H9 (cell line): ENCODE measurements around the gene CC2D1A. TPM values are rescaled to one million over a fixed set of nuclear protein-coding genes. Genes with fewer than 3 reads are reported as not detected.

Experiments used
- DNase-seq: peaks from one replicate; pipeline ENCODE4 v3.0.0-alpha.2; 2017
- H2AFZ ChIP-seq: one replicate; pipeline ENCODE4 v1.6.1; 2013; ENCODE audit warnings: mild to moderate bottlenecking, low read length, control low read depth, moderate library complexity
- H2AK5ac ChIP-seq: 2 replicates; pipeline ENCODE4 v1.6.1; 2013; ENCODE audit warnings: low read length, control low read depth, mixed read lengths; ENCODE audit not compliant: insufficient read length
- H2BK120ac ChIP-seq: one replicate; pipeline ENCODE4 v1.6.1; 2013; ENCODE audit warnings: low read depth, mild to moderate bottlenecking, low read length, control low read depth, inconsistent platforms; ENCODE audit not compliant: poor library complexity, severe bottlenecking
- H2BK12ac ChIP-seq: 2 replicates; pipeline ENCODE4 v1.6.1; 2013; ENCODE audit warnings: low read length, control low read depth, mixed read lengths, low read depth; ENCODE audit not compliant: insufficient read length
- H2BK15ac ChIP-seq: 2 replicates; pipeline ENCODE4 v1.6.1; 2013; ENCODE audit warnings: low read depth, low read length, control low read depth
- H2BK20ac ChIP-seq: one replicate; pipeline ENCODE4 v1.6.1; 2013; ENCODE audit warnings: low read depth, mild to moderate bottlenecking, low read length, control low read depth, inconsistent platforms; ENCODE audit not compliant: poor library complexity, severe bottlenecking
- H2BK5ac ChIP-seq: 2 replicates; pipeline ENCODE4 v1.6.1; 2013; ENCODE audit warnings: low read length, control low read depth, mixed read lengths; ENCODE audit not compliant: insufficient read length
- H3K14ac ChIP-seq: 2 replicates; pipeline ENCODE4 v1.6.1; 2013; ENCODE audit warnings: low read length, control low read depth; ENCODE audit not compliant: insufficient read depth
- H3K18ac ChIP-seq: 2 replicates; pipeline ENCODE4 v1.6.1; 2013; ENCODE audit warnings: low read depth, mild to moderate bottlenecking, mixed read lengths, low read length, control low read depth; ENCODE audit not compliant: insufficient read length
- H3K23ac ChIP-seq: 2 replicates; pipeline ENCODE4 v1.6.1; 2013; ENCODE audit warnings: low read length, control low read depth, mixed read lengths, low read depth; ENCODE audit not compliant: insufficient read length
- H3K23me2 ChIP-seq: 2 replicates; pipeline ENCODE4 v1.6.1; 2013; ENCODE audit warnings: low read depth, mild to moderate bottlenecking, mixed read lengths, low read length, control low read depth; ENCODE audit not compliant: insufficient read length, poor library complexity, severe bottlenecking
- H3K27ac ChIP-seq: 2 replicates; pipeline ENCODE4 v1.5.1; 2013; ENCODE audit warnings: low read length, control low read depth, mixed read lengths, low read depth; ENCODE audit not compliant: insufficient read length
- H3K27me3 ChIP-seq: 2 replicates; pipeline ENCODE4 v1.6.1; 2013; ENCODE audit warnings: low read length, control low read depth, inconsistent platforms; ENCODE audit not compliant: insufficient read depth
- H3K4ac ChIP-seq: 2 replicates; pipeline ENCODE4 v1.6.1; 2013; ENCODE audit warnings: low read depth, mild to moderate bottlenecking, control low read depth, inconsistent platforms, low read length, moderate library complexity
- H3K4me1 ChIP-seq: 2 replicates; pipeline ENCODE4 v1.6.1; 2013; ENCODE audit warnings: low read length, control low read depth, inconsistent platforms; ENCODE audit not compliant: insufficient read depth
- H3K4me2 ChIP-seq: 2 replicates; pipeline ENCODE4 v1.6.1; 2013; ENCODE audit warnings: low read length, control low read depth, mixed read lengths; ENCODE audit not compliant: insufficient read length, insufficient read depth
- H3K56ac ChIP-seq: 2 replicates; pipeline ENCODE4 v1.6.1; 2013; ENCODE audit warnings: low read depth, mild to moderate bottlenecking, mixed read lengths, low read length, control low read depth; ENCODE audit not compliant: insufficient read length
- H3K79me1 ChIP-seq: 2 replicates; pipeline ENCODE4 v1.6.1; 2013; ENCODE audit warnings: low read depth, mild to moderate bottlenecking, moderate library complexity, low read length, control low read depth, inconsistent platforms; ENCODE audit not compliant: insufficient read depth, poor library complexity, severe bottlenecking
- H3K79me2 ChIP-seq: 2 replicates; pipeline ENCODE4 v1.6.1; 2013; ENCODE audit warnings: low read length, control low read depth, inconsistent platforms; ENCODE audit not compliant: insufficient read depth
- H3K9ac ChIP-seq: 2 replicates; pipeline ENCODE4 v1.6.1; 2013; ENCODE audit warnings: low read length, control low read depth, mixed read lengths; ENCODE audit not compliant: insufficient read length; ENCODE audit errors: extremely low read depth
- H3K9me3 ChIP-seq: one replicate; pipeline ENCODE4 v1.6.1; 2013; ENCODE audit warnings: low read depth, low read length, inconsistent platforms; ENCODE audit not compliant: control insufficient read depth
- H3T11ph ChIP-seq: one replicate; pipeline ENCODE4 v1.6.1; 2013; ENCODE audit warnings: mild to moderate bottlenecking, low read length, control low read depth, inconsistent platforms
- H4K20me1 ChIP-seq: one replicate; pipeline ENCODE4 v1.6.1; 2013; ENCODE audit not compliant: control insufficient read depth, insufficient read length, insufficient read depth
- H4K5ac ChIP-seq: 2 replicates; pipeline ENCODE4 v1.6.1; 2013; ENCODE audit warnings: low read depth, mild to moderate bottlenecking, mixed read lengths, low read length, control low read depth; ENCODE audit not compliant: insufficient read length
- H4K8ac ChIP-seq: replicated peaks from 2 replicates; pipeline ENCODE4 v1.6.1; 2013; ENCODE audit warnings: low read length, control low read depth, mixed read lengths, low read depth; ENCODE audit not compliant: insufficient read length
- H4K91ac ChIP-seq: 2 replicates; pipeline ENCODE4 v1.6.1; 2013; ENCODE audit warnings: low read depth, mild to moderate bottlenecking, moderate library complexity, mixed read lengths, low read length, control low read depth; ENCODE audit not compliant: insufficient read length
- H3K27ac Mint-ChIP-seq, 3 experiments: 2 replicates in 2 of 3; 3 replicates in 1 of 3; pipeline ENCODE4 v1.8.0; 2020 to 2021; ENCODE audit warnings: mixed read lengths in 3 of 3, mild to moderate bottlenecking in 1 of 3, moderate library complexity in 1 of 3
- H3K27me3 Mint-ChIP-seq: 2 replicates; pipeline ENCODE4 v1.8.0; 2021; ENCODE audit warnings: low read depth, mild to moderate bottlenecking, moderate library complexity, mixed read lengths
- H3K36me3 Mint-ChIP-seq, 3 experiments: 2 replicates in 2 of 3; 3 replicates in 1 of 3; pipeline ENCODE4 v1.8.0; 2020 to 2021; ENCODE audit warnings: low read depth in 3 of 3, mixed read lengths in 3 of 3; ENCODE audit not compliant: insufficient read depth in 1 of 3
- H3K4me1 Mint-ChIP-seq, 2 experiments: 2 replicates each; pipeline ENCODE4 v1.8.0; 2020; ENCODE audit warnings: mixed read lengths in 2 of 2
- H3K4me3 Mint-ChIP-seq, 2 experiments: 2 replicates in 1 of 2; 3 replicates in 1 of 2; pipeline ENCODE4 v1.8.0; 2020 to 2021; ENCODE audit warnings: mild to moderate bottlenecking in 2 of 2, mixed read lengths in 2 of 2, moderate library complexity in 1 of 2
- H3K9me3 Mint-ChIP-seq, 2 experiments: 2 replicates in 1 of 2; 3 replicates in 1 of 2; pipeline ENCODE4 v1.8.0; 2020; ENCODE audit warnings: mild to moderate bottlenecking in 2 of 2, mixed read lengths in 2 of 2, moderate library complexity in 1 of 2
- WGBS: extraction: QIAGEN DNeasy Blood & Tissue Kit; methylation state at CpG from one replicate; pipeline ENCODE4 v1.1.7; 2013; ENCODE audit warnings: missing lambda C conversion rate, low lambda C conversion rate, mixed read lengths; ENCODE audit not compliant: insufficient read length; ENCODE audit errors: extremely low coverage; 5-methylcytosine and 5-hydroxymethylcytosine counted together
- total RNA-seq: library from RNA; stranded (reverse); gene quantifications from 2 replicates; pipeline ENCODE4 v1.2.1, GENCODE V29; 2021
- TF ChIP-seq, protein P1 (sequence below): fragments of 200-600 bp; sonication (generic); conservative IDR thresholded peaks from 3 replicates; pipeline ENCODE4 v1.8.0; 2021; ENCODE audit warnings: antibody characterized with exemption, mild to moderate bottlenecking

CC2D1A gene
- total RNA-seq, 1 experiment from 2014 or later: 48.5 TPM

DNA sequence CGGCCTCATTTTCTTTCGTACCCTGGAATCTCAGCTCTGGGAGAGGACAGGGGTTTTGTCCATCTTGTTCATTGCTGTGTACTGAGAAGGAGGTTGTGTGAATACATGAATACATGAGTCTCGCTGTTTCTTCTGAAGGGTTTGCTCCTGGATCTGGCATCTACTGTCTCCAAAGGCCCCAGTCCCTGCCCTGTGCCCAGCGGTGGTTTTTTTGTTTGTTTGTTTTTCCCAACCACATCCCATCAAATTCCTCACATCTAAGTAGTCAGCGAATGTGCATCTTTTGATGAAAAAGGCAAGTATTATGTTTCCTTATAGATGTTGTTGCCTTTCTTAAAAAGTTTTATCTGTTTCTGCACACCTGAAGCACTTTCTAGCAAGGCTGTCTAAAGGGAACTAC is 58.8 kb downstream of the CC2D1A start:
- no peak overlapping the region for H3K9ac ChIP-seq

More for the DNA sequence above, 58.8 kb downstream of the CC2D1A start:
- DNase-seq: no peak
- Mint-ChIP-seq H3K9me3 (no peaks in the 10 kb centered on the region), H3K27ac (no peak overlapping the region), H3K4me3 (no peak overlapping the region), H3K27me3 (no peaks in the 10 kb centered on the region), H3K36me3 (peaks cover 21 to 51% (median 35%) of the 10 kb centered on the region in 3 experiments; a peak in 6 of 7 replicates), H3K4me1 (peaks cover 4 to 6% of the 10 kb centered on the region in 2 experiments; a peak in 3 of 4 replicates)
- no peaks in the 10 kb centered on the region for H3K79me1 ChIP-seq
- no peak overlapping the region for H2BK15ac ChIP-seq
- no peak overlapping the region for H4K8ac ChIP-seq
- H2BK120ac ChIP-seq: no peak overlapping the region
- H3K27me3 ChIP-seq: no peaks in the 10 kb centered on the region
- WGBS: no CpG with 5 or more reads among the region's 5 CpGs
- TF ChIP-seq, protein P1, sequence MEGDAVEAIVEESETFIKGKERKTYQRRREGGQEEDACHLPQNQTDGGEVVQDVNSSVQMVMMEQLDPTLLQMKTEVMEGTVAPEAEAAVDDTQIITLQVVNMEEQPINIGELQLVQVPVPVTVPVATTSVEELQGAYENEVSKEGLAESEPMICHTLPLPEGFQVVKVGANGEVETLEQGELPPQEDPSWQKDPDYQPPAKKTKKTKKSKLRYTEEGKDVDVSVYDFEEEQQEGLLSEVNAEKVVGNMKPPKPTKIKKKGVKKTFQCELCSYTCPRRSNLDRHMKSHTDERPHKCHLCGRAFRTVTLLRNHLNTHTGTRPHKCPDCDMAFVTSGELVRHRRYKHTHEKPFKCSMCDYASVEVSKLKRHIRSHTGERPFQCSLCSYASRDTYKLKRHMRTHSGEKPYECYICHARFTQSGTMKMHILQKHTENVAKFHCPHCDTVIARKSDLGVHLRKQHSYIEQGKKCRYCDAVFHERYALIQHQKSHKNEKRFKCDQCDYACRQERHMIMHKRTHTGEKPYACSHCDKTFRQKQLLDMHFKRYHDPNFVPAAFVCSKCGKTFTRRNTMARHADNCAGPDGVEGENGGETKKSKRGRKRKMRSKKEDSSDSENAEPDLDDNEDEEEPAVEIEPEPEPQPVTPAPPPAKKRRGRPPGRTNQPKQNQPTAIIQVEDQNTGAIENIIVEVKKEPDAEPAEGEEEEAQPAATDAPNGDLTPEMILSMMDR: no peak
- H4K5ac ChIP-seq: no peak overlapping the region
- no peak overlapping the region for H3T11ph ChIP-seq
- no peak overlapping the region for H3K4ac ChIP-seq
- H4K20me1 ChIP-seq: no peaks in the 10 kb centered on the region
- no peak overlapping the region for H2AK5ac ChIP-seq
- no peak overlapping the region for H3K4me2 ChIP-seq
- no peak overlapping the region for H2BK12ac ChIP-seq
- H2AFZ ChIP-seq: no peak overlapping the region
- H3K27ac ChIP-seq: no peak overlapping the region
- H3K56ac ChIP-seq: no peak overlapping the region
- no peak overlapping the region for H2BK20ac ChIP-seq
- H3K23ac ChIP-seq: no peak overlapping the region
- H3K18ac ChIP-seq: no peak overlapping the region
- H3K4me1 ChIP-seq: no peaks in the 10 kb centered on the region
- H3K79me2 ChIP-seq: no peaks in the 10 kb centered on the region
- no peaks in the 10 kb centered on the region for H3K9me3 ChIP-seq
- no peak overlapping the region for H4K91ac ChIP-seq
- H2BK5ac ChIP-seq: no peak overlapping the region
- H3K23me2 ChIP-seq: no peaks in the 10 kb centered on the region
- H3K14ac ChIP-seq: no peak overlapping the region
